Middle frontal gyrus (tissue), 1 donor: ENCODE measurements around the gene TNNT3.
"Not testable (repeated sequence)": the region's sequence is repeated elsewhere in the genome, so short reads cannot be mapped to it uniquely, and the experiment has no call there.

ENCODE experiments used
- DNase-seq: peaks from one replicate; pipeline ENCODE4 v3.0.0-alpha.2; 2015; ENCODE audit warnings: low spot score; ENCODE audit errors: extremely low spot score

Gene TNNT3

DNA sequence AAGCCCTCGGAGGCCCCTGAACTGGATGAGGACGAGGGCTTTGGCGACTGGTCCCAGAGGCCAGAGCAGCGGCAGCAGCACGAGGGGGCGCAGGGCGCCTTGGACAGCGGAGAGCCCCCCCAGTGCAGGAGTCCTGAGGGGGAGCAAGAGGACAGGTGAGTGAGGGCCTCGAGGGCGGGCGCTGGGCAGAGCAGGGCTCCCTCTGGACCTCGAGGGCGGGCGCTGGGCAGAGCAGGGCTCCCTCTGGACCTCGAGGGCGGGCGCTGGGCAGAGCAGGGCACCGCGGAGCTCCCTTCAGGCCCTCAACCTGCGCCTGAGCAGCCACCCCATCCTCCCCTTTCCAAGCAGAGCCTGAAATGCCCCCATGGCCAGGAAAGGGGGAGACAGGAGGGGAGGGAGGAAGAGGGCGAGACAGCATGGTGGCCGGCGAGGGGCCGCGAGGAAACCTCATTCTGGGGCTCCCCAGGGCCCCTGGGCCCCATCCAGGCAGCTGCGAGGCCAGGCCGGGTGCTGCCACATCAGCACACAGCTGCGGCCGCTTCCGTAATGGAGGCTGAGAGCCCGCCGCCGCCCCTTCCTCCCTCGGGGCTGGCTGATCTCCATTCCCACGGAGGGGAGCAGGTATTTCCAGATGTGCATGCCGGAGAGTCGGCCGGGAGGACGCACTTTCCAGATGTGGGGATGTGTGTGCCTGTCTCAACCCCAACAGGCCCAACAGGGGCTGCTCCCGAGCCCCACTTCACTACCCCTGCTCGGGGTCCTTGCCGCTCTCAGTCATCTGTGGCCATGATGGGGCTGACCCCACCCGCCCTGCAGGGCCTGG is 37.9 kb upstream of the TNNT3 start:
- DNase-seq, result no peak

GRCh38 chr11:1882265-1883238 is 37.0 kb upstream of the TNNT3 start:
- DNase-seq, result peak; percentile 23

- DNase-seq, result no peak
These were observed 35.9 kb upstream of the TNNT3 start for GRCh38 chr11:1883346-1884302.

- DNase-seq, result no peak
These were observed 35.2 kb upstream of the TNNT3 start for GRCh38 chr11:1884303-1884700.

DNA sequence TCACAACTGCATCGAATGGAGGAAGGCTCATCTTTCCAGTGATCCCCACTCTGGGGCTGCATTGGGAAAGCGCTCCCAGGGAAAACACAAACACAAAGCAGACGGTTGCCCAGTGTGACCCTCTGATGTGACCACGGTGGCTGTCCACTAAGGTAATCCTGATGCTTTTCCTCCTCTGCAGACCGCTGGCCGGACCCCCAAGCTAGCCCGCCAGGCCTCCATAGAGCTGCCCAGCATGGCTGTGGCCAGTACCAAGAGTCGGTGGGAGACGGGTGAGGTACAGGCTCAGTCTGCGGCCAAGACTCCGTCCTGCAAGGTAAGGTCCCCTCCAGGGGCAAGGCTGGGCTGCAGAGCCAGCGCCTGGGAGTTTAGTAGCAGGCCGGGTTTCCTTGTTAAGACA is 33.0 kb upstream of the TNNT3 start:
- DNase-seq, result not testable (repeated sequence)

GRCh38 chr11:1887451-1888346 is 31.8 kb upstream of the TNNT3 start:
- DNase-seq, result no peak

- DNase-seq, result no peak
These were observed 31.2 kb upstream of the TNNT3 start for GRCh38 chr11:1888347-1888753.

- DNase-seq, result no peak
These were observed 30.7 kb upstream of the TNNT3 start for GRCh38 chr11:1888811-1889210.

DNA sequence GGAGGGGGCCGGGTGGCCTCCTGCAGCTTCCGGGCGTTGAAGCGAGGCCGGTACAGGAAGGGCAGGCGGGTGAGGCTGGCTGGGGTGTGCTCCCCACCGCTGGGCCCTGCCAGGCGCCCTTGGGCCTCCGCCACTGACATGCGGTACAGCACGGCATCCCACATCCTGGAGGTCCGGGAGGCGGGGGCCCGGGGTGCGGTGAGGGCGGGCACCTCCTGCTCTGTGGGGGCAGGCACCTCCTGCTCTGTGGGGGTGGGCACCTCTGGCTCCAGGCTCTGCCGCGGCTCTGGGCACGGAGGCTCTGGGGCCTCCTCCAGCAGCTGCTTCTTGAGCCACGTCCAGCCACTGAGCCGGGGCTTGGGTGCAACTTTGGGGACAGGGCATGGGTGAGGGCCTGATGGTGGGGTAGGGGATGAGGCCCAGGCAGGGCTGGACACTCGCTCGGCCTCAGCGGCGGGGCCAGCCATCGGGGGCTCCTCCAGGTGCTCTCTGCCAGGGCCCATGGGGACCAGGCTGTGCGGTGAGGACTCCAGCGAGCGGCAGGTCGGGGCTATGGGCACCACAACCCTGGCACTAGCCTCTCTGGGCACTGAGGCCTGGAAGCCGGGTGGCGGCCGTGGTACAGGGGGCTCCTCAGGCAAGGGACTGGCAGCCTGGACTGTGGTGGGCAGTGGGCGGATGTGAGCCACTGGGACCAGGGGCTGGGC is 30.1 kb upstream of the TNNT3 start:
- DNase-seq, result no peak

DNA sequence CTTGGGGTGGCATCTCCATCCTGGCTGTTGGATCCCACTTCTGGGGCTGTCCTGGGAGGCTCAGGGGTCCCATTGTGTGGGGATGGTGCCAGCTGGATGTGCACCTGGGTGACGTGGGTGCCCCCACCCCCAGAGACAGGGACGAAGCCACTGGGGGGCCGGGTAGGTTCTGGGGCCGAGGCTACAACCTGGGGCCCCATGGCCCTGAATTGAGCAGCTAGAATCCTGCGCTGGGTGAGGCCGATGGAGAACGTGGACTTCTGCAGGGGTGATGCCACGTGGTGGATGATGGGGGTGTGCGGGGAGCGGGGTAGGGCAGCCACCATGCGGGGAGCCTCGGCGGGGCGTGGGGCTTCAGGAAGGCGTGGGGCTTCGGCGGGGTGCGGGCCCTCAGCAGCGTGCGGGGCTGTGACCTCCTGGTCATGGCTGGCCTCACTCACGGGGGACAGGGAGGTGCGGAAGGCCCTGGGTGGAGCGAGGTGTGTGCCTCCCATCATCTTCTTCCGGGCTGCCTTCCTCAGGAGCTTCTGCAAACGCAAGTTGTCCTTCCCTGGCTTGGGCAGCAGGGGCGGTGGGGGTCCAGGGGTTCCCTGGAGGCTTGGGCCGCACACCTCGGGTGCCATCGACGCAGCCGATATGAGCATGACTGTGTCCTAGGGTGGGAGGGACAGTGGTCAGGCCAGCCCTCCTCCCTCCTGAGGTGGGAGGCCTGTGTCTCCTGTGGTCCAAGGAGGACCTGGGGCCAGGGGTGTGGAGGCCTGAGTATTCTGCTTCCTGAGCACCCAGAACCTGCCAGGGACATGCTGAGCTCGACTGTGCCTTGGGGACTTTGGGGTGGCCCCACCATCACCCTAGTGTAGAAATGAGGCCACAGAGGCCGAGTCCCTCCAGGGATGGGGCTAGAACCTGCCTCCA is 29.3 kb upstream of the TNNT3 start:
- DNase-seq, result no peak

DNA sequence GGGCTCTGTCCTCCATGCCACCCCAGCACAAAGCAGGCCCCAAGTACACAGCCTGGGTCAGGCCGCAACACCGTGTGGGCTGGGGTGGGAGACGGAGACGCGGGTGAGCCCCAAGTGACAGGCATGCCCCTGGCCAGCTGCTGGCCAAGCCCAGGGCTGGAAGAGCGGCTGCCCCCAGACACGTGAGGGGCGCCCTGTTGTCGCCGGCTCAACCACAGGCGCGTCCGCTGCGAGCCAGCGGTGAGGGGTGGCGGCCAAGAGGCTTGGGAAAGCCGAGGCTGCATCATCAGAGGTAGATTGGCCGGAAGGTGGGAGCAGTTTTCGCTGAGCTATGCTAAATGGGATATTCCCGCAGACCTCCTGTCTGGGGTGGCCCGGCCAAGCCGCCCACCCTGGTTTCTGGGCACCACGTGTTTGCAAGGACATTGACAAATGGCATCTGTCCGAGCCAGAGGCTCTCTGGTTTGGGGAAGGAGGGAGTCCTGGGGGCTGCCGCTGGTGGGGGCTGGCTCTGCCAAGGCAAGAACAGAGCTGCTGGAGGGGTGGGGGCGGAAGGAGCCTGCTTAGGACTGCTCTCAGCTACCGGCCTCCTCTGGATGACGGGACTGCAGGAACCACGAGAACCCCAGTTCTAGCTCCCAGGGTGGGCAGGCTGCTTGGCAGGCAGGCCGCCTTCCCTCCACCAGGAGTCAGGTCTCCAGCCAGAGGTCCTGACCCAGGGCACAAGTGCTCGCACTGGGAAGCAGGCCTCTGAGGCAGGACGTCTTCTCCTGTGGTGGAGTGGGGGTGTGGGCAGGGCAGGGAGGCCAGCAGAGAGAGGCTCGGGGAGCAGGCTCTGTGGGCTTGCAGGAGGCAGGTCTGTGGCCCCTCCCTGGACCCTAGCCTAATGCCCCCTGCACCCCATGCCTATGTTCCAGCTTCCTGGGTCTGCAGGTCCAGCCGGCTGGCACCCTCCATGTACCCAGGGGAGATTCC is 28.4 kb upstream of the TNNT3 start:
- no peak for DNase-seq

DNA sequence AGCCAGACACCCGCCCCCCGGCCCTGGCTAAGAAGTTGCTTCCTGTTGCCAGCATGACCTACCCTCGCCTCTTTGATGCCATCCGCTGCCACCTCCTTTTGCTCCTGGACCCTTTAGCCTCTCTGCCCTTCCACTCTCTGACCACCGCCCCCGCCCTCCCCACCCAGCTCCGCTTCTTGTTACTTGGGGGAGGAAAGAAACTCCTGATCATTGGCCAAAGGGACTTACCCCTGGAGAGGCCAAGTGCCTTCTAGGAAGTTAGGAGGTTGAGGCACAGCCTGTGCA is 27.7 kb upstream of the TNNT3 start, which contains the start of gene PRR33:
Gene PRR33 (minus strand): TSS at position 65 of the 285 bp plus-strand sequence. CDS start 1,311 bp downstream, outside the sequence.
- no peak for DNase-seq

DNA sequence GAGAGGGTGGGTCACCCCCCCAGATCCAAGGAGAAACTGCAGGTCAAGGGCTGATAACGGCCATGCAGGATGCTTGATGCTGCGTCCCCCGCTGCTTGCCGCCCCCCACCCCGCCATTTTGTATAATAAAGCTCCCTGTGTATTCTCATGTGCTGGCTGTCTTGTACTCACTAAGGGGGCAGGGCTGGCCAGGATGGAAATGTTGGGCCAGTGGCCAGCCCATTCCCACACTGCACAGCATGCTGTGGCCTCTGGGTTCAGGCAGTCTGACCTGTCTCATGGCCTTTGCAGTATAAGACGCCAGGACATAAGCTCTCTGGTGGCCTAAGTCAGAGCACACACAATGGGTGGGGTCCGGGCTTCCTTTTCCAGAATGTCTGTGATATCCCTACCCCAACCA is 27.4 kb upstream of the TNNT3 start:
- DNase-seq, result no peak

DNA sequence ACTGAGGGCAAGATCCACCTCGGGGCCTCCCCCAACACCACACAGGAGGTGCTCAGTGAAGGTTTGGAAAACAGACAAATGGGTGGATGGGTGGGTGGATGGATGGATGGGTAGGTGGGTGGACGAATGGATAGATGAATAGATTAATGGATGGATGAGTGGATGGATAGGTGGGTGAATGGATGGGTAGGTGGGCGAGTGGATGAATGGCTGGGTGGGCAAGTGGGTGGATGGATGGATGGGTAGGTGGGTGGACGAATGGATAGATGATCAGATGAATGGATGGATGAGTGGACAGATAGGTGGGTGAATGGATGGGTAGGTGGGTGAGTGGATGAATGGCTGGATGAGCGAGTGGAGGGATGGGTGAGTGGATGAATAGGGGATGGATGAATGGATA is 26.9 kb upstream of the TNNT3 start:
- DNase-seq, result no peak

DNA sequence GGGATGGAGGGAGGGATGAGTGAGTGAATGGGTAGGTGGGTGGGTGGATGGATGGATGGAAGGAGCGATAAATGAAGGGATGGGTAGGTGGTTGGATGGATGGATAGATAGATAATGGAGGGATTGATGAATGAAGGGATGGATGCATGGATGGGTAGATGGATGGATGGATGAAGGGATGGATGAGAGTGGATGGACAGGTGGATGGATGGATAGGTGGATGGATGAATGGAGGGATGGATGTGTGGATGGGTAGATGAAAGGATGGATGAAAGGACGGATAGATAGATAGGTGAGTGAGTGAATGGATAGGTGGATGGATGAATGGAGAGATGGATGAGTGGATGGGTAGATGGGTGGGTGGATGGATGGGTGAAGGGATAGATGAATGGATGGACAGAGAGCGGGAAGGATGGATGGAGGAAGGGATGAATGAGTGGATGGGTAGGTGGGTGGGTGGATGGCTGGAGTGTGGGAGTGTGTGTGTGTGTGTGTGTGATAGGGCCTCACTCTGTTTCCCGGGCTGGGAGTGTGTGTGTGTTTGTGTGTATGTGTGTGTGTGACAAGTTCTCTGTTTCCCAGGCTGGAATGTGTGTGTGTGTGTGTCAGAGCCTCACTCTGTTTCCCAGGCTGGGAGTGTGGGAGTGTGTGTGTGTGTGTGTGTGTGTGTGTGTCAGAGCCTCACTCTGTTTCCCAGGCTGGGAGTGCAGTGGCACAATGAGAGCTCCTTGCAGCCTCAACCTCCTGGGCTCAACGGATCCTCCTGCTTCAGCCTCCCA is 25.7 kb upstream of the TNNT3 start:
- DNase-seq, result no peak

GRCh38 chr11:1894759-1895158 is 24.7 kb upstream of the TNNT3 start:
- DNase-seq, result no peak

DNA sequence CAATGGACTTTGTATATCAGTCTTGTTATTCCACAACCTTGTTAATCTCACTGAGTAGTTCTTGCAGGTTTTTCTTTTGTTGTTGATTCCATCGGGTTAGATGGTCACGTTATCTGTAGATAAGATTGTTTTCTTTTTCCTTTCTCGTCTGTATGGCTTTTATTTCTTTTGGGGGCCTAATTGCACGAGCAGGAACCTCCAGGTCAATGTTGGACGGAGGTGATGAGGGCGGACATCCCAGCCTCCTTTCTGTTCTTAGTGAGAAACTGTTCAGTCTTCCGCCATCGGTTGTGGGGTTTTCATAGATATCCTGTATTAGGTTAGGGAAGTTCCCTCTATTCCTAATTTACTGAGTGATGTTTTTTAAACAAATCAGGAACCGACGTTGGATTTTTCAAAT is 23.0 kb upstream of the TNNT3 start:
- DNase-seq, result no peak
